ENCODE results near the gene BCKDHB.

BCKDHB gene

DNA sequence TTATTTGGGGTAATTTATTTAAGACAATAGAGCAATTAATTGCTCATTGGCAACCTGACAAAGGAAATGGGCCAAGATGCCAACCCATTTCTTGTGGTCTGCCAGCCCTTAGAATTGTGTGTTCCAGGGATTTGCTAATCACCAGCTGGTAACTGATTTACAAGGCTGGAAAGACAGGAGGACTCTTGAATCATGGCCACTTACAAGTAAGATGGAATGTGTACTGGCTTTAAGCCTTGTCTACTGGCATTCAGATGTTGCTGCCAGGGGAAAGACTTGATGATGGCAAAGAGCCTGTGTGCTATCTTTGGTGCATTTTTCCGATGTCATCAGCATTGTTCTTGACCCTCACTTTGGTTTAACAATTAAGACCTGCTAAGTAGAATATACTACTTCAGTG, 91.0 kb downstream of the BCKDHB start:
- no peak overlapping the region for H3K4me3 ChIP-seq (replicated peaks; ENCODE audit: low read depth, low read length)
- TF ChIP-seq, protein P1, sequence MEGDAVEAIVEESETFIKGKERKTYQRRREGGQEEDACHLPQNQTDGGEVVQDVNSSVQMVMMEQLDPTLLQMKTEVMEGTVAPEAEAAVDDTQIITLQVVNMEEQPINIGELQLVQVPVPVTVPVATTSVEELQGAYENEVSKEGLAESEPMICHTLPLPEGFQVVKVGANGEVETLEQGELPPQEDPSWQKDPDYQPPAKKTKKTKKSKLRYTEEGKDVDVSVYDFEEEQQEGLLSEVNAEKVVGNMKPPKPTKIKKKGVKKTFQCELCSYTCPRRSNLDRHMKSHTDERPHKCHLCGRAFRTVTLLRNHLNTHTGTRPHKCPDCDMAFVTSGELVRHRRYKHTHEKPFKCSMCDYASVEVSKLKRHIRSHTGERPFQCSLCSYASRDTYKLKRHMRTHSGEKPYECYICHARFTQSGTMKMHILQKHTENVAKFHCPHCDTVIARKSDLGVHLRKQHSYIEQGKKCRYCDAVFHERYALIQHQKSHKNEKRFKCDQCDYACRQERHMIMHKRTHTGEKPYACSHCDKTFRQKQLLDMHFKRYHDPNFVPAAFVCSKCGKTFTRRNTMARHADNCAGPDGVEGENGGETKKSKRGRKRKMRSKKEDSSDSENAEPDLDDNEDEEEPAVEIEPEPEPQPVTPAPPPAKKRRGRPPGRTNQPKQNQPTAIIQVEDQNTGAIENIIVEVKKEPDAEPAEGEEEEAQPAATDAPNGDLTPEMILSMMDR (IDR thresholded peaks at IDR 0.05; ENCODE audit: low read depth, low read length, missing control alignments) = no peak
- DNase-seq (ENCODE audit: extremely low read depth, low read depth) = peak; percentile 7

DNA sequence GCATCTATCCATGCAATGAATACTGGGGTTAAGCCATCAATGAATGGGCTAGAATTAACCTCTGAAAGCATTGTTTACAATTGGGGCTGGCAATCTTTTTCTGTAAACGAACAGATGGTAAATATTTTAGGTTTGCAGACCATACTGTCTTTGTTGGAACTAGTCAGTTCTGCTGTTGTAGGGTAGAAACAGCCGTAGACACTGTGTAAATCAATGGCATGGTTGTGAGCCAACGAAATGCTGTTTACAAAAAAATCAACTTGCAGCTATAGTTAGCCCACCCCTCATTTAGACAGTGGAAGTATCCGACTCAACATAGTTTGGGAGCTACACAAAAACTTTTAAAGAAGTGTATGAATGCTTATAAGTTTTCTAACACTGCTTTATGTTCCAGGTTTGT, 91.5 kb downstream of the BCKDHB start:
- H3K4me3 ChIP-seq (replicated peaks; ENCODE audit: low read depth, low read length) = no peak overlapping the region
- TF ChIP-seq, protein P1 (IDR thresholded peaks at IDR 0.05; ENCODE audit: low read depth, low read length, missing control alignments) = no peak
- DNase-seq (ENCODE audit: extremely low read depth, low read depth) = no peak

DNA sequence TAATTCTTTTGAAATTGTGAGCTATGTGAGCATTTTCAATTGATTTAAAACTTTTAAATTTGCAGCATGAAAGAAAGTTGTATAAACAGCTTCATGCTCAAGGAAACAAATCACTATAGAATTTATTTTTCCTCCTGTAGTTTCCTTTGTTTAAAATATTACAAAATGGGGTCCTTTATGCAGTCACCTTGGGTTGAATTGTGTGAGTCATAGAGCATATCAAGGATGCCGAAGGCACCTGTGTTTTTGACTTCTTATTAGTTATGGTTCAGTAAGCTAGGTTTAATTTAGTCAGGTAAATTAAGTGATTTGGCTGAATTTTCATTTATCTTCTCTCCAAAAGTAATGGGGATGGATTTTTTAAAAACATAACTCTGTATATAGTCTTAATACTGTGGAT, 96.8 kb downstream of the BCKDHB start:
- DNase-seq (ENCODE audit: extremely low read depth, low read depth) = no peak
- TF ChIP-seq, protein P1 (IDR thresholded peaks at IDR 0.05; ENCODE audit: low read depth, low read length, missing control alignments) = no peak

DNA sequence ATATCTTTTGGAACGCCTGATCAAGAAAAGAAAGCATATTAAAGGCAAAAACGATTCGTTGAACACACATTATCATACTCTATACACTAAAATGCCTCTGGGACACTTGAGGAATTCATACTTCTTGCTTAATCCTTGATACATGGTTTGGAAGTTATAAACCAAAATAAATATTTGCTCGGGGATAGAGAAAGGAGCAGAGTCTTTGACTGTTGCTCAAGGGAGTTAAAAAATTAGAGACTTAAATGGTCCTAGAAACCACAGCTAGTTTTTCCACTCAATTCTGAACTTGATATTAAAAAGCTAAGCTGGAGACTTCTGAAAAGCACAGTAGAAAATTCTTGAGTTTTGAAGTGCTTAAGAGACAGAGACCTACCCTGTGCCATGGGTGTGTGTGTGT, 98.9 kb downstream of the BCKDHB start:
- no peak for DNase-seq (ENCODE audit: extremely low read depth, low read depth)
- TF ChIP-seq, protein P1 (IDR thresholded peaks at IDR 0.05; ENCODE audit: low read depth, low read length, missing control alignments) = no peak
- no peak overlapping the region for H3K4me3 ChIP-seq (replicated peaks; ENCODE audit: low read depth, low read length)

More for the DNA sequence above, 96.8 kb downstream of the BCKDHB start:
- no peak overlapping the region for H3K4me3 ChIP-seq (replicated peaks; ENCODE audit: low read depth, low read length)

DNA sequence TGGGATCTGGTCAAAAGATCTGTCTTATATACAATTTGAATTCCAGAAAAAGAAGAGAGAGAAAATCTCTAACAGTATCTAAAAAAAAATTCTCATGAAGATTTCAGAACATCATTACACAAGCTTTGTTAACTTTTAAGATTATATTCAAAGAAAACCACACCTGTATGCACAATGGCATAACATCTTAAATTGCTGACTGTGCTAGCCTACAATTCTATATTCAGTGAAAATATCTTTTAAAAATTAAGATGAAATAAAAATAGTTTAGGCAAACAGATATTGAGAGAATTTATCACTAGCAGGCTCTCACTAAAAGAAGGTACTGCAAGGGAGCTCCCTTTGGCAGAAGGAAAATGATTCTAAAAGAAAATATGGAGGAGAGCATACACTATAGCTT, 100.3 kb downstream of the BCKDHB start:
- H3K4me3 ChIP-seq (replicated peaks; ENCODE audit: low read depth, low read length) = no peak overlapping the region
- DNase-seq (ENCODE audit: extremely low read depth, low read depth) = no peak
- TF ChIP-seq, protein P1 (IDR thresholded peaks at IDR 0.05; ENCODE audit: low read depth, low read length, missing control alignments) = no peak

DNA sequence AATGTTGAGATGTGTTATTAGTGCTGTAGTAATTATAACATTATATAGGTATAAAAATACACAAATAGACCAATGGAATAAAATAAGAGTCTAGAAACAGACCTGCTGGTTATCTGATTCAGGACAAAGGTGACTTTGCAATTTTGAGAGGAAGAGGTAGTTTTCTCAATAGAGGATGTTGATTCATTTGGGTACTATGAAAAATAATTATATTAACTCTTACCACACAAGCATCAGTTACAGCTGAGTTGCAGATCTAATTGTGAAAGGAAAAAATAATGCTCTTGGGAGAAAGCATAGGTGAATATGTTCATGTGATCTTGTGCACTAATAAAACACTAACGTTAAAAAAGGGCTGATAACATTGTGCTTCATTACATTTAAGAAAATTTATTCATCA, 103.0 kb downstream of the BCKDHB start:
- H3K4me3 ChIP-seq (replicated peaks; ENCODE audit: low read depth, low read length) = no peak overlapping the region
- TF ChIP-seq, protein P1 (IDR thresholded peaks at IDR 0.05; ENCODE audit: low read depth, low read length, missing control alignments) = no peak
- no peak for DNase-seq (ENCODE audit: extremely low read depth, low read depth)

DNA sequence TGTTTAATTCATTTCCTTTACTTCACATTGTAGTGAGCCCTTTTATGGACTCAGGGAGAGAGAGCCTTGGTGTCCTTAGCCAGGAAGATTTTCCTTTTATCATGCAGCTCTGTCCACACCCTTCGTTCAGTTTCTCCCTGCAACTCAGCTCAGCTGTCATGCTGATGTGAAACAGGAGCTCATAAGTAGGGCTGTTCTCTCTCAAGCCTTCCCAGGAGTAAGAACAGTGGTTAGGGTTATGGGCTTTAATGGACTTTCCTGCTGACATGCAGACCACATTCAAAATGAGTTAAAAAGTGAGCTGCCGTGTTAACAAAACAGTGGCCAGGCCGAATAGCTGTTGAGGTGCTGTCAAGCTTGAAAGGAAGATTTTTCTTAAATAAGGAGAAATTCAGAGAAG, 104.1 kb downstream of the BCKDHB start:
- no peak for DNase-seq (ENCODE audit: extremely low read depth, low read depth)
- no peak overlapping the region for H3K4me3 ChIP-seq (replicated peaks; ENCODE audit: low read depth, low read length)
- TF ChIP-seq, protein P1 (IDR thresholded peaks at IDR 0.05; ENCODE audit: low read depth, low read length, missing control alignments) = no peak
